Smooth muscle cell (in vitro differentiated cells): ENCODE measurements around the gene SHANK3. TPM values are rescaled to one million over a fixed set of nuclear protein-coding genes. Genes with fewer than 3 reads are reported as not detected.

Source experiments
- DNase-seq: peaks from one replicate; lab custom pipeline; 2025; ENCODE audit not compliant: unreplicated experiment; lab: John Stamatoyannopoulos, UW
- H2AFZ ChIP-seq: fragments of 200-600 bp; sonication (generic); 2 replicates; pipeline ENCODE4 v1.6.0; 2016; ENCODE audit warnings: antibody characterized with exemption, low read depth, mild to moderate bottlenecking
- H3F3A ChIP-seq: fragments of 200-600 bp; sonication (generic); 2 replicates; pipeline ENCODE4 v1.6.0; 2017; ENCODE audit warnings: antibody characterized with exemption, low read depth
- H3K27ac ChIP-seq: fragments of 200-600 bp; sonication (generic); 2 replicates; pipeline ENCODE4 v1.5.1; 2016; ENCODE audit warnings: low read depth, mild to moderate bottlenecking
- H3K27me3 ChIP-seq: fragments of 200-600 bp; sonication (generic); 2 replicates; pipeline ENCODE4 v1.6.1; 2016; ENCODE audit warnings: low read depth, mild to moderate bottlenecking
- H3K36me3 ChIP-seq: fragments of 200-600 bp; sonication (generic); 2 replicates; pipeline ENCODE4 v1.5.1; 2016; ENCODE audit warnings: low read depth
- H3K4me1 ChIP-seq: fragments of 200-600 bp; sonication (generic); 2 replicates; pipeline ENCODE4 v1.5.1; 2016; ENCODE audit warnings: low read depth
- H3K4me2 ChIP-seq: fragments of 200-600 bp; sonication (generic); 2 replicates; pipeline ENCODE4 v1.6.0; 2016; ENCODE audit warnings: mild to moderate bottlenecking
- H3K4me3 ChIP-seq: fragments of 200-600 bp; sonication (generic); 2 replicates; pipeline ENCODE4 v1.5.1; 2016; ENCODE audit warnings: mild to moderate bottlenecking
- H3K79me2 ChIP-seq: fragments of 200-600 bp; sonication (generic); 2 replicates; pipeline ENCODE4 v1.6.0; 2016; ENCODE audit warnings: low read depth, mild to moderate bottlenecking
- H3K9ac ChIP-seq: fragments of 200-600 bp; sonication (generic); 2 replicates; pipeline ENCODE4 v1.6.0; 2016; ENCODE audit warnings: low read depth
- H3K9me3 ChIP-seq: fragments of 200-600 bp; sonication (generic); replicated peaks from 2 replicates; pipeline ENCODE4 v1.5.1; 2016; ENCODE audit warnings: low read depth
- H4K20me1 ChIP-seq: fragments of 200-600 bp; sonication (generic); 2 replicates; pipeline ENCODE4 v1.6.0; 2016; ENCODE audit warnings: low read depth
- CTCF ChIP-seq: fragments of 200-600 bp; sonication (generic); IDR thresholded peaks from 2 replicates; pipeline ENCODE4 v1.5.1; 2017; ENCODE audit warnings: borderline replicate concordance, mild to moderate bottlenecking, antibody characterized with exemption; ENCODE audit not compliant: insufficient read depth, poor library complexity, severe bottlenecking
- WGBS: methylation state at CpG from one replicate; pipeline ENCODE4 v1.1.7; 2016; ENCODE audit warnings: low lambda C conversion rate; 5-methylcytosine and 5-hydroxymethylcytosine counted together
- polyA plus RNA-seq: library from polyadenylated mRNA; unstranded; fragments of >200 nt; fragmentation: Nextera tagmentation; extraction: Ambion mirVana; gene quantifications from 2 replicates; pipeline ENCODE4 v1.2.1, GENCODE V29; 2016
- total RNA-seq: library from RNA; depleted of rRNA; stranded (reverse); fragments of >200 nt; gene quantifications from 2 replicates; pipeline ENCODE4 v1.2.3, GENCODE V29; 2014

SHANK3 gene
- total and polyA plus RNA-seq, 2 experiments from 2014 or later: 1.9 to 2.0 TPM

DNA sequence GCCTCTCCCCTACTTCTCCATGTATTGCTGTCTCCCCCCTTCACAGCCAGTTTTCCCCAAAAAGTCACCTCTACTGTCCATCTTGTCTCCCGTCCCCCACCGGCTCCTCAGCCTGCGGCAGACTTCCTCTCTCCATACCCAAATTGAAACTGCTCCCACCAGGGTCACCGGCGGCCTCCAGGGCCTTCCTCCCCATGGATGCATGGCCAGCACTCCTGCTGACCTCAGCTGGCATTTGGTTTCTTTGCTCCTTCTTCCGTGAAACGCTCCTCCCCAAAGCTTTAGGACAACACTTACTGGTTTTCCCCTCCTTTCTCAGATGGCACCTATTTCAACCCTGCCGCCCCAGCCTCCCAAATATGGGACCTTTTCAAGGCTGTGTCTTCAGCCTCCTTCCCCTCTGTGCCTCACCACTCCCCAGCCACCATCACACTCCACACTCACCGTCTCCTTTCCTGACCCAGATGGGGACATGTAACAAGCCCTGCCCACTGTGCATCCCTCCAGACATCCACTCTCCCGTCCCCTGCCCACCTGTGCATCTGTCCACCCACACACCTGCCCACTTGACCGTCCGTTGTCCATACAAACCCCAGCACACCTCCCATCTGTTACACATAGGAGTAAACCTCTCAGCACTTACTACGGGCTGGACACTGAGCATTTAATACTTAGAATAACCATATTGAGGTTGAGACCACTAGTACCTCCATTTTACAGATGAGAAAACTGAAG is 43.8 kb downstream of the SHANK3 start:
- WGBS: 92% methylated on average over 13 of the region's 13 CpGs
- H3K9ac ChIP-seq: no peak overlapping the region
- no peaks in the 10 kb centered on the region for H3K4me1 ChIP-seq
- H3K27ac ChIP-seq: no peak overlapping the region
- H3K9me3 ChIP-seq: no peaks in the 10 kb centered on the region
- H3K36me3 ChIP-seq: no peaks in the 10 kb centered on the region
- H2AFZ ChIP-seq: no peak overlapping the region
- no peaks in the 10 kb centered on the region for H3K79me2 ChIP-seq
- H4K20me1 ChIP-seq: peaks cover 10% of the 10 kb centered on the region
- H3K4me3 ChIP-seq: no peak overlapping the region
- no peaks in the 10 kb centered on the region for H3F3A ChIP-seq
- H3K27me3 ChIP-seq: peaks cover 35% of the 10 kb centered on the region
- TF ChIP-seq CTCF: no peak
- no peak for DNase-seq
- H3K4me2 ChIP-seq: no peak overlapping the region

DNA sequence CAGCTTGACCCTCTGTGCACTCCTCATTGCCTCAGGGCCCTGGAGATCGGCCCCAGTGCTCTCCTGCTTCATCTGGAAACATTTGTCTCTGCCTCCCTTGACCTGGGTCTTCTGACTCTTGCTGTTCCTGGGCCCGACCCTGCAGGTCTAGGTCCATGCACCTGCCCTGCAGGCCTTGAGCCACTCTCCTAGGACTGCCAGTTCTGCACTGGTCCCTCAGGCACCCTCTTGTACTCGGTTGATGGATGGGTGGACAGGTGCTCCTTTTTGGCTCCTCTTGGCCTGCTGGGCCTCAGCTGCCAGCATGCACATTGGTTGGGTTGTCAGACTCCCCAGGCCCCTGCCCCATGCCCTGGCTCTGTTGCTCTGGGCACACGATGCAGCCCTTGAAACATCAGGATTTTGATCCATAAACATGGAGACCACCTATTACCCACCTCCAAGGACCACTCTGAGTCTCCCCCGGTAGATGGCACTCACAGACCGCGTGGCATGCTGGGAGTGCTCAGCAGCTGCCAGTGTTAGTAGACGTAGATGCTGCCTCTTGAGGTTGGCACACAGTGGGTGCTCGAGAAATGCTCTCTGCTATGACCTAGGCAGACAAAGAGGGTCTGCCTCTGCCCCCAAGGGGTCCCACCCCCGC is 45.2 kb downstream of the SHANK3 start:
- Histone ChIP-seq H3K27me3 (peaks cover 37% of the 10 kb centered on the region), H3K27ac (no peak overlapping the region), H3K79me2 (no peaks in the 10 kb centered on the region), H3K9ac (no peak overlapping the region), H3K4me2 (no peak overlapping the region), H3K36me3 (no peaks in the 10 kb centered on the region), H3K9me3 (no peaks in the 10 kb centered on the region), H4K20me1 (peaks cover 20% of the 10 kb centered on the region), H3F3A (no peaks in the 10 kb centered on the region), H3K4me1 (no peaks in the 10 kb centered on the region), H3K4me3 (no peak overlapping the region), H2AFZ (no peak overlapping the region)
- no peak for TF ChIP-seq CTCF
- 90% methylated on average over 10 of the region's 10 CpGs for WGBS
- DNase-seq: no peak

DNA sequence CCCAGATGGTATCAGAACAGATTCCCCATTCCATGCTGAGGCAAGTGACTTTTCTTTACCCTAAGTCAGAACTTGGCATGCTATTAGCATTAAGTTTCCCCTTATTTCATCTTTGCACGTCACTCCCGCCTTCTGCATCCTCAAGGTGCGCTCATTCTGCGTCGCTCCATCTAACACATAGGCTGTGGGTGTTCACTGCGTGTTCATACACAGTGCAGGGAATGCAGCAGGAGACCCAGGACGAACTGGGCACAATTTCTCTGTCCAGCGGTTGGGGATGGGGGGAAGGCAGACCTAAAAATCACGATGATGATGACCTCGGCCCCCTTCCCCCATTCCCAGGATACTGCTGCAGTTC is 45.7 kb downstream of the SHANK3 start:
- Histone ChIP-seq H3K27ac (no peak overlapping the region), H3K4me2 (no peak overlapping the region), H3K9ac (no peak overlapping the region), H3F3A (no peaks in the 10 kb centered on the region), H3K4me1 (no peaks in the 10 kb centered on the region), H4K20me1 (peaks cover 20% of the 10 kb centered on the region), H3K9me3 (no peaks in the 10 kb centered on the region), H3K4me3 (no peak overlapping the region), H3K79me2 (no peaks in the 10 kb centered on the region), H3K27me3 (peaks cover 37% of the 10 kb centered on the region), H2AFZ (no peak overlapping the region), H3K36me3 (no peaks in the 10 kb centered on the region)
- WGBS: 93% methylated on average over 10 of the region's 10 CpGs
- no peak for DNase-seq
- no peak for TF ChIP-seq CTCF
